ENCODE results near the gene MERTK.

DNA sequence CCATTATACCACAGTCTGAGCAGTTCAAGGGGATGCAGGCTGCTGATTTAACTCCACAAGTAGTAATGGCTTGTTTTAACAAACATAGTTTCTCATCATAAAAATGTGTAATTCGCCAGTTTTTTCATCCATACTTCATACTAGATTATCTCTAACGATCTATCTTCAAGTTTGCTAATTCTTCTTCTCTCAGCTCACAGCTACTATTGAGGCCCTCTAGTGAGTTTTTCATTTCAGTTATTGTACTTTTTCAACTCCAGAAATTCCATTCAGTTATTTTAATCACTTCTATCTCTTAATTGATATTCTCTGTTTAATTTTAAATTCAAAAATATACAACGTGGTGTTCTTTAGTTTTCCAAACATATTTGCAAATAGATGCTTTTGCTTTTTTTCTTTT is 136.5 kb downstream of the MERTK start:
- no peak for TF ChIP-seq EZH2phosphoT487 (IDR thresholded peaks at IDR 0.05; ENCODE audit: borderline replicate concordance)
- TF ChIP-seq, protein P1, sequence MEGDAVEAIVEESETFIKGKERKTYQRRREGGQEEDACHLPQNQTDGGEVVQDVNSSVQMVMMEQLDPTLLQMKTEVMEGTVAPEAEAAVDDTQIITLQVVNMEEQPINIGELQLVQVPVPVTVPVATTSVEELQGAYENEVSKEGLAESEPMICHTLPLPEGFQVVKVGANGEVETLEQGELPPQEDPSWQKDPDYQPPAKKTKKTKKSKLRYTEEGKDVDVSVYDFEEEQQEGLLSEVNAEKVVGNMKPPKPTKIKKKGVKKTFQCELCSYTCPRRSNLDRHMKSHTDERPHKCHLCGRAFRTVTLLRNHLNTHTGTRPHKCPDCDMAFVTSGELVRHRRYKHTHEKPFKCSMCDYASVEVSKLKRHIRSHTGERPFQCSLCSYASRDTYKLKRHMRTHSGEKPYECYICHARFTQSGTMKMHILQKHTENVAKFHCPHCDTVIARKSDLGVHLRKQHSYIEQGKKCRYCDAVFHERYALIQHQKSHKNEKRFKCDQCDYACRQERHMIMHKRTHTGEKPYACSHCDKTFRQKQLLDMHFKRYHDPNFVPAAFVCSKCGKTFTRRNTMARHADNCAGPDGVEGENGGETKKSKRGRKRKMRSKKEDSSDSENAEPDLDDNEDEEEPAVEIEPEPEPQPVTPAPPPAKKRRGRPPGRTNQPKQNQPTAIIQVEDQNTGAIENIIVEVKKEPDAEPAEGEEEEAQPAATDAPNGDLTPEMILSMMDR (conservative IDR thresholded peaks at IDR 0.05; ENCODE audit: low read length), result no peak

All from Loucy (cell line).